Dedifferentiated amniotic fluid mesenchymal stem cell (primary cell): Measurements from ENCODE around the gene MPPED1.

Experiments
- DNase-seq: peaks from one replicate; pipeline ENCODE4 v3.0.0-alpha.2; 2016; ENCODE audit errors: extremely low spot score

The MPPED1 gene

GRCh38 chr22:43392385-43392989, 19.3 kb upstream of the MPPED1 start:
- no peak for DNase-seq

GRCh38 chr22:43393132-43393843, 18.5 kb upstream of the MPPED1 start:
- DNase-seq = no peak

GRCh38 chr22:43393844-43394474, 17.9 kb upstream of the MPPED1 start:
- no peak for DNase-seq

- DNase-seq = no peak
Measured at GRCh38 chr22:43395086-43395695, 16.6 kb upstream of the MPPED1 start.

GRCh38 chr22:43396321-43396933, 15.4 kb upstream of the MPPED1 start:
- no peak for DNase-seq

- DNase-seq = no peak
Measured at GRCh38 chr22:43396934-43397457, 14.8 kb upstream of the MPPED1 start.

- no peak for DNase-seq
Measured at GRCh38 chr22:43397766-43398165, 14.0 kb upstream of the MPPED1 start.

GRCh38 chr22:43398246-43398645, 13.6 kb upstream of the MPPED1 start:
- no peak for DNase-seq

GRCh38 chr22:43398910-43399309, 12.9 kb upstream of the MPPED1 start:
- no peak for DNase-seq

GRCh38 chr22:43399338-43399979, 12.4 kb upstream of the MPPED1 start:
- DNase-seq = no peak

GRCh38 chr22:43399980-43400358, 11.8 kb upstream of the MPPED1 start:
- DNase-seq = no peak

- DNase-seq = no peak
Measured at GRCh38 chr22:43400449-43400848, 11.4 kb upstream of the MPPED1 start.

GRCh38 chr22:43401233-43401632, 10.6 kb upstream of the MPPED1 start:
- DNase-seq = no peak

- no peak for DNase-seq
Measured at GRCh38 chr22:43401661-43402060, 10.2 kb upstream of the MPPED1 start.

GRCh38 chr22:43402128-43402527, 9.7 kb upstream of the MPPED1 start:
- DNase-seq = no peak

GRCh38 chr22:43404673-43405385, 7.0 kb upstream of the MPPED1 start:
- DNase-seq = no peak

- DNase-seq = no peak
Measured at GRCh38 chr22:43406186-43406790, 5.5 kb upstream of the MPPED1 start.

GRCh38 chr22:43407591-43407990, 4.2 kb upstream of the MPPED1 start:
- DNase-seq = no peak

- DNase-seq = no peak
Measured at GRCh38 chr22:43408009-43408408, 3.8 kb upstream of the MPPED1 start.

- no peak for DNase-seq
Measured at GRCh38 chr22:43409046-43409445, 2.8 kb upstream of the MPPED1 start.

- DNase-seq = no peak
Measured at GRCh38 chr22:43409800-43410199, 2.0 kb upstream of the MPPED1 start.
